Neuronal stem cell (in vitro differentiated cells): Measurements from ENCODE around the gene TRIM62.

ENCODE experiments used
- DNase-seq: peaks from one replicate; pipeline ENCODE4 v3.0.0-alpha.2; 2013; ENCODE audit warnings: low spot score
- H2AFZ ChIP-seq: one replicate; pipeline ENCODE4 v1.6.1; 2013; ENCODE audit warnings: mild to moderate bottlenecking, low read length, inconsistent platforms
- H2AK5ac ChIP-seq: 2 replicates; pipeline ENCODE4 v1.6.1; 2013; ENCODE audit warnings: low read depth, mild to moderate bottlenecking, inconsistent platforms, low read length, moderate library complexity, mixed read lengths
- H2BK120ac ChIP-seq: 2 replicates; pipeline ENCODE4 v1.6.1; 2013; ENCODE audit warnings: low read depth, mild to moderate bottlenecking, inconsistent platforms, low read length, moderate library complexity, mixed read lengths
- H2BK12ac ChIP-seq: one replicate; pipeline ENCODE4 v1.6.1; 2013; ENCODE audit warnings: low read length, inconsistent platforms
- H2BK15ac ChIP-seq: 2 replicates; pipeline ENCODE4 v1.6.1; 2013; ENCODE audit warnings: mild to moderate bottlenecking, low read length, inconsistent platforms, mixed read lengths
- H2BK5ac ChIP-seq: one replicate; pipeline ENCODE4 v1.6.1; 2013; ENCODE audit warnings: inconsistent platforms, mild to moderate bottlenecking, low read length, moderate library complexity
- H3K14ac ChIP-seq: one replicate; pipeline ENCODE4 v1.6.1; 2013; ENCODE audit warnings: low read length, inconsistent platforms
- H3K18ac ChIP-seq: 2 replicates; pipeline ENCODE4 v1.6.1; 2013; ENCODE audit warnings: low read length, inconsistent platforms
- H3K23ac ChIP-seq: 2 replicates; pipeline ENCODE4 v1.6.1; 2013; ENCODE audit warnings: low read depth, mild to moderate bottlenecking, mixed read lengths, low read length, inconsistent platforms; ENCODE audit not compliant: poor library complexity
- H3K27ac ChIP-seq: replicated peaks from 3 replicates; pipeline ENCODE4 v1.5.1; 2013; ENCODE audit warnings: low read length, inconsistent platforms
- H3K27me3 ChIP-seq, 3 experiments: 2 replicates each; pipeline ENCODE4 v1.6.1; 2013; ENCODE audit warnings: low read length in 3 of 3, mild to moderate bottlenecking in 2 of 3, inconsistent platforms in 1 of 3, low read depth in 1 of 3, mixed read lengths in 1 of 3, moderate library complexity in 1 of 3; ENCODE audit not compliant: control insufficient read depth in 3 of 3, insufficient read depth in 3 of 3
- H3K36me3 ChIP-seq, 2 donors: replicated peaks in 1 of 2; 2 replicates each; pipeline ENCODE4 v1.6.1; 2013; ENCODE audit warnings: low read length in 2 of 2; ENCODE audit not compliant: control insufficient read depth in 2 of 2, insufficient read depth in 2 of 2
- H3K4ac ChIP-seq: 2 replicates; pipeline ENCODE4 v1.6.1; 2013; ENCODE audit warnings: inconsistent platforms, mild to moderate bottlenecking, low read length, moderate library complexity
- H3K4me1 ChIP-seq, 2 donors: 1 replicate in 1 of 2; 2 replicates in 1 of 2; pipeline ENCODE4 v1.6.1; 2013; ENCODE audit warnings: low read length in 2 of 2, low read depth in 1 of 2; ENCODE audit not compliant: control insufficient read depth in 2 of 2, insufficient read depth in 1 of 2
- H3K4me2 ChIP-seq: one replicate; pipeline ENCODE4 v1.6.1; 2013; ENCODE audit warnings: mild to moderate bottlenecking, low read length, inconsistent platforms; ENCODE audit not compliant: insufficient read depth, poor library complexity, severe bottlenecking
- H3K4me3 ChIP-seq, 2 donors: 2 replicates each; pipeline ENCODE4 v1.5.1; 2013; ENCODE audit warnings: low read length in 2 of 2, mild to moderate bottlenecking in 2 of 2, inconsistent platforms in 1 of 2, moderate library complexity in 1 of 2
- H3K79me1 ChIP-seq: one replicate; pipeline ENCODE4 v1.6.1; 2013; ENCODE audit warnings: low read depth, mild to moderate bottlenecking, inconsistent platforms, low read length, moderate library complexity
- H3K9ac ChIP-seq: one replicate; pipeline ENCODE4 v1.6.1; 2013; ENCODE audit warnings: mild to moderate bottlenecking, low read depth, low read length, inconsistent platforms; ENCODE audit not compliant: poor library complexity
- H3K9me3 ChIP-seq, 2 donors: replicated peaks in 1 of 2; 2 replicates each; pipeline versions ENCODE3 to v1.6.1; 2013; ENCODE audit warnings: low read length in 2 of 2, mild to moderate bottlenecking in 2 of 2, inconsistent platforms in 1 of 2, low read depth in 1 of 2, mixed read lengths in 1 of 2, moderate library complexity in 1 of 2; ENCODE audit not compliant: control insufficient read depth in 2 of 2, insufficient read depth in 1 of 2
- H4K8ac ChIP-seq: one replicate; pipeline ENCODE4 v1.6.1; 2013; ENCODE audit warnings: low read depth, mild to moderate bottlenecking, inconsistent platforms, low read length, moderate library complexity
- H4K91ac ChIP-seq: one replicate; pipeline ENCODE4 v1.6.1; 2013; ENCODE audit warnings: low read length, low read depth, mild to moderate bottlenecking, inconsistent platforms; ENCODE audit not compliant: poor library complexity
- WGBS, 2 donors: extraction: QIAGEN DNeasy Blood & Tissue Kit; methylation state at CpG; one replicate each; pipeline ENCODE4 v1.1.7; 2013; ENCODE audit warnings: missing lambda C conversion rate in 2 of 2, mixed read lengths in 1 of 2; ENCODE audit not compliant: insufficient read length in 2 of 2, insufficient replicate concordance in 1 of 2; ENCODE audit errors: extremely low coverage in 2 of 2; 5-methylcytosine and 5-hydroxymethylcytosine counted together

The TRIM62 gene

GRCh38 chr1:33185541-33185940, 3.7 kb upstream of the TRIM62 start:
- no peaks in the 10 kb centered on the region for H3K27me3 ChIP-seq
- no peaks in the 10 kb centered on the region for H3K79me1 ChIP-seq
- H3K27ac ChIP-seq, result no peak overlapping the region
- H2BK5ac ChIP-seq, result no peak overlapping the region
- no peak overlapping the region for H2AFZ ChIP-seq
- H3K4me2 ChIP-seq, result no peak overlapping the region
- H4K8ac ChIP-seq, result no peak overlapping the region
- no peak overlapping the region for H3K23ac ChIP-seq
- DNase-seq, result no peak
- peaks cover 14 to 20% of the 10 kb centered on the region in 2 donors for H3K4me1 ChIP-seq
- H3K9ac ChIP-seq, result no peak overlapping the region
- H3K14ac ChIP-seq, result no peak overlapping the region
- no peak overlapping the region for H2BK15ac ChIP-seq
- no peak overlapping the region for H3K18ac ChIP-seq
- H3K4ac ChIP-seq, result no peak overlapping the region
- no peaks in the 10 kb centered on the region for H3K9me3 ChIP-seq
- no peak overlapping the region for H2BK120ac ChIP-seq
- no peaks in the 10 kb centered on the region for H3K36me3 ChIP-seq
- H2BK12ac ChIP-seq, result no peak overlapping the region
- H2AK5ac ChIP-seq, result no peak overlapping the region
- no peak overlapping the region for H3K4me3 ChIP-seq
- H4K91ac ChIP-seq, result no peak overlapping the region

DNA sequence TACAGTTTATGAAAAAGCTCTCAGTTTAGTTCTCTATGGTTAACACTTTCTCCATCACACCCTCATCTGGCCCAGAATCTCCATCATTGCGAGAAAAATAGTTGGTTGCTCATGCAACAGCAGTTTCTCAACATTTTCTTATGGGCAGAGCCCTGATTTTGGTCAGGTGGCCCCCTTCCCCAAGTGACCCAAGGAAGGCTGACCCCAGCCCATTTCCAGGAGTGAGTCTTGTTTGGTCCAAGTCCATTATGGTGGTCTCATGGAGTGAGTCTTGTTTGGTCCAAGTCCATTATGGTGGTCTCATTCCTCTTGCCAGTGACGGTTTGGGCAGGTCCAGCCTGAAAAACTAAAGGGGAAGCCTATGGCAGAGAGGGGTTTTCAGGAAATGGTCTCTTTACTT, 1.5 kb upstream of the TRIM62 start:
- peaks cover 17 to 23% of the 10 kb centered on the region in 2 donors for H3K4me1 ChIP-seq
- no peaks in the 10 kb centered on the region for H3K9me3 ChIP-seq
- H3K4ac ChIP-seq, result no peak overlapping the region
- no peak overlapping the region for H3K4me2 ChIP-seq
- no peak overlapping the region for H2BK12ac ChIP-seq
- peaks cover 0 to 15% of the 10 kb centered on the region in 2 donors for H3K36me3 ChIP-seq
- H2BK15ac ChIP-seq, result no peak overlapping the region
- H4K8ac ChIP-seq, result no peak overlapping the region
- no peak overlapping the region for H2AFZ ChIP-seq
- WGBS, 2 donors, result no CpG with 5 or more reads among the region's 2 CpGs
- H3K79me1 ChIP-seq, result no peaks in the 10 kb centered on the region
- no peak overlapping the region for H2AK5ac ChIP-seq
- H4K91ac ChIP-seq, result no peak overlapping the region
- DNase-seq, result no peak
- no peak overlapping the region for H2BK5ac ChIP-seq
- H3K27me3 ChIP-seq, result no peaks in the 10 kb centered on the region
- H3K23ac ChIP-seq, result no peak overlapping the region
- no peak overlapping the region for H3K9ac ChIP-seq
- no peak overlapping the region for H2BK120ac ChIP-seq
- no peak overlapping the region for H3K14ac ChIP-seq
- no peak overlapping the region for H3K4me3 ChIP-seq
- no peak overlapping the region for H3K18ac ChIP-seq
- no peak overlapping the region for H3K27ac ChIP-seq

DNA sequence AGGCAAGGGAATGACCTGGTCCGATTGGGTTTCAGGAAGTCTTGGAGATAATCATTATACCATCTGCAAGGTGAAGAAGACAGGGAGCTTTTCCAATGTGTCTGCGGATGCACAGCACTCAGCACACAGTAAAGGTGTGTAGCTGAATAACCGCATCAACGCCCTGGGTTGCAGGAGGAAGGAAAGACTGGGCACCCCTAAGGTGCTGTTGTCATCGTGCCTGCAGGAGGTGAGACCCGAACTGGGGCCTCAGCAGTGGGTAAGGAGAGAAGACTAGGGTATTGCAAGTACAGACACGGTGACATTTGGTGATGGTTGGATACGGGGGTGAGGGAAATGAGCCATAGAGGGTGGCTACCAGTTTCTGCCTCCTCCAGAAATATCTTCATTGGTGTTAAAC, 1.1 kb upstream of the TRIM62 start:
- Histone ChIP-seq H2BK5ac (no peak overlapping the region), H3K18ac (peak overlapping the region; percentile 20), H2BK15ac (no peak overlapping the region), H4K8ac (no peak overlapping the region), H2BK120ac (no peak overlapping the region), H3K4me2 (no peak overlapping the region), H3K4ac (no peak overlapping the region), H2BK12ac (no peak overlapping the region), H3K23ac (no peak overlapping the region), H3K36me3 (peaks cover 0 to 19% of the 10 kb centered on the region in 2 donors), H3K9me3 (no peaks in the 10 kb centered on the region), H4K91ac (no peak overlapping the region), H3K14ac (no peak overlapping the region), H3K79me1 (no peaks in the 10 kb centered on the region), H3K27me3 (no peaks in the 10 kb centered on the region), H3K27ac (no peak overlapping the region), H2AFZ (peak overlapping the region; percentile 88), H2AK5ac (no peak overlapping the region), H3K4me3 (no peak overlapping the region), H3K9ac (no peak overlapping the region), H3K4me1 (peaks cover 17 to 23% of the 10 kb centered on the region in 2 donors)
- no peak for DNase-seq
- no CpG with 5 or more reads among the region's 8 CpGs for WGBS, 2 donors

DNA sequence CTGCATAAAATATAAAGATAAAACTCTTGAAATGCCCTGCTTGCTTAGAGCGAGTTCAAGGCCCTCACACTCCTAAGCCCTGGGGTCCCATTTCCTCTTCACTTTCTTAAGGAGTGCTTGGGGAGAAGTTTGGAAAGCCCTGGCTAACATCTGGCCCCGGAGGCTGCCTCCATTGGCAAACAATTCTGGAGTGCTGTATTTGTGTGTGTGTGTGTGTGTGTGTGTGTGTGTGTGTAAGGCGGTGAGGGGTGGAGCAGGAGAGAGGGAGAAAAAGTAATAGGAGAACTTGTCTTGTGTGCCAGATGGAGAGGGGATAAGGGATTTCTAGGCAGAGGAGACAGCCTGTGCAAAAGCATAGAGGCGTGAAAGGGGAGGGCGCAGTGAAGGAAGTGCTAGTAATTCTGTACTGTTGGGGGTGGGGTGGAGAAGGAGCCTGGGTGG, 578 bp upstream of the TRIM62 start:
- Histone ChIP-seq H3K4me3 (peak overlapping the region in 1 of 2 donors; percentile 92), H2AFZ (peak overlapping the region; percentile 88), H2BK120ac (no peak overlapping the region), H3K9ac (no peak overlapping the region), H3K14ac (no peak overlapping the region), H3K18ac (no peak overlapping the region), H3K4me1 (peaks cover 17 to 23% of the 10 kb centered on the region in 2 donors), H3K4ac (no peak overlapping the region), H3K36me3 (peaks cover 0 to 24% of the 10 kb centered on the region in 2 donors), H4K8ac (no peak overlapping the region), H3K4me2 (peak overlapping the region; percentile 61), H2AK5ac (no peak overlapping the region), H2BK15ac (no peak overlapping the region), H4K91ac (no peak overlapping the region), H3K23ac (no peak overlapping the region), H3K79me1 (no peaks in the 10 kb centered on the region), H3K9me3 (no peaks in the 10 kb centered on the region), H2BK12ac (no peak overlapping the region), H3K27ac (no peak overlapping the region), H3K27me3 (no peaks in the 10 kb centered on the region), H2BK5ac (no peak overlapping the region)
- WGBS, 2 donors, result no CpG with 5 or more reads among the region's 5 CpGs
- DNase-seq, result no peak
